Prostate gland (tissue), 2 donors: ENCODE data around the gene PEX14. TPM values are rescaled to one million over a fixed set of nuclear protein-coding genes. Genes with fewer than 3 reads are reported as not detected.

ENCODE experiments used
- DNase-seq: peaks from one replicate; pipeline ENCODE4 v3.0.0-alpha.2; 2019; ENCODE audit warnings: low spot score
- H3K27ac ChIP-seq, 2 donors: fragments of 200-600 bp; sonication (generic); 2 replicates each; pipeline ENCODE4 v1.5.1; 2017 to 2019
- H3K27me3 ChIP-seq: fragments of 200-600 bp; sonication (generic); replicated peaks from 2 replicates; pipeline ENCODE4 v1.5.1; 2019; ENCODE audit not compliant: insufficient read depth
- H3K36me3 ChIP-seq, 2 donors: fragments of 200-600 bp; sonication (generic); 1 replicate in 1 of 2; 2 replicates in 1 of 2; pipeline versions ENCODE4 v1.5.1 to v1.8.1; 2017 to 2019
- H3K4me1 ChIP-seq: fragments of 200-600 bp; sonication (generic); replicated peaks from 2 replicates; pipeline ENCODE4 v1.5.1; 2019
- H3K4me3 ChIP-seq, 2 donors: fragments of 200-600 bp; sonication (generic); 2 replicates each; pipeline ENCODE4 v1.5.1; 2017 to 2019
- H3K9me3 ChIP-seq: fragments of 200-600 bp; sonication (generic); 2 replicates; pipeline ENCODE4 v1.5.1; 2017
- CTCF ChIP-seq, 4 experiments: fragments of 200-600 bp in 2 of 4; fragments of 450-650 bp in 2 of 4; sonication (generic) in 2 of 4; IDR thresholded peaks; 1 replicate in 3 of 4; 2 replicates in 1 of 4; pipeline ENCODE4 v1.5.1; 2016 to 2019; ENCODE audit warnings: antibody characterized with exemption in 4 of 4, mild to moderate bottlenecking in 2 of 4, moderate library complexity in 2 of 4
- POLR2A ChIP-seq: fragments of 450-650 bp; IDR thresholded peaks from one replicate; pipeline ENCODE4 v1.6.1; 2016; ENCODE audit warnings: antibody characterized with exemption, mild to moderate bottlenecking
- POLR2AphosphoS5 ChIP-seq: sonication (generic); formaldehyde crosslinking; IDR thresholded peaks from one replicate; pipeline ENCODE4 v1.6.1; 2017; ENCODE audit warnings: antibody characterized with exemption
- WGBS: methylation state at CpG from one replicate; pipeline ENCODE4 v1.1.5; 2018; 5-methylcytosine and 5-hydroxymethylcytosine counted together
- intact Hi-C: fragments of 100-400 bp; cut with DNase I; formaldehyde crosslinking; loops from one replicate; pipeline ENCODE4 v1.14.2; 2022
- total RNA-seq, 2 donors: library from RNA; depleted of rRNA; stranded (reverse); fragments of >200 nt; gene quantifications; one replicate each; pipeline ENCODE4 v1.1.0, GENCODE V29; 2016

Gene PEX14
- total RNA-seq, 2 donors from 2014 or later = 26.1 to 34.7 TPM

DNA sequence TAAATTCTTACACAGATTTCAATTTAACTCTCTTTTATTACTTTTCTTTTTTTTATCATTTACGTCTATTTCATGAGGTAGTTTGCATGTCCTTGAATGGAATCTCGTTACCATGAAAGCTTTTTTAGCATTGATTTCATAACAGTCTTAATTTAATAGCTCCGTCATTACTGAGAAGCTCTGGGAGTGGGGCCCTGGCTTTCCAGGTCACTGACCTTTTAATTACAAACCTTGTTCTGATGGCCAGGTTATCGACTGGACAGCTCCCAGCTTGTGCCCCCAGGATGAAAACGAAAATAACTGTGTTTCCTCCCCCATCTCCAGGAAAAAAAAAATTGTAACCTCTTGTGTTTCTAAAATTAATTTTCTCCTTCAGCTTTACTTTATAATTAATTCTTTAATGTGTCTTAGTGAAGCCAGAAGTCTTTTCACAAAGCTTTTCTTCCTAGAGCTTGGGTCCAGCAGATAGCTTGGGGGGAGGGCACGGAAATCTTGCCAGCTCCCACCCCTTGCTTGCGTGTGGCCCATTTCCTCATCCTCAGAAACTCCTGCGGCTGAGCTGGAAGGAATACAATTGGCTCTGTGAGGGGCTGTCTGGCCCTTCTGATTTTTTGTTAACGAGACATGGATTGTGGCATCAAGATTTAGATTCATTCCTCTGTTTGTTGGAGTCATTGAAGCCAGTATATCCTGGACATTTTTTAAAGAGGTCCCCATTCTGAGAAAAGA, 65.7 kb downstream of the PEX14 start:
- no peak for DNase-seq
- TF ChIP-seq POLR2AphosphoS5 (no peak), CTCF (IDR thresholded peaks at IDR 0.05) (no peak), POLR2A (no peak)
- H3K9me3 ChIP-seq = no peaks in the 10 kb centered on the region
- no peaks in the 10 kb centered on the region for H3K36me3 ChIP-seq
- no peaks in the 10 kb centered on the region for H3K4me1 ChIP-seq
- intact Hi-C loops = no loop called here
- H3K4me3 ChIP-seq = no peak overlapping the region
- WGBS = 50% methylated on average over 9 of the region's 9 CpGs
- H3K27ac ChIP-seq = peak overlapping the region in 1 of 2 donors; percentile 23
- no peaks in the 10 kb centered on the region for H3K27me3 ChIP-seq

- TF ChIP-seq POLR2AphosphoS5 (no peak), CTCF (IDR thresholded peaks at IDR 0.05) (no peak), POLR2A (no peak)
- Histone ChIP-seq H3K4me1 (no peaks in the 10 kb centered on the region), H3K4me3 (no peak overlapping the region), H3K27ac (no peak overlapping the region), H3K36me3 (no peaks in the 10 kb centered on the region), H3K9me3 (no peaks in the 10 kb centered on the region), H3K27me3 (no peaks in the 10 kb centered on the region)
- intact Hi-C loops = no loop called here
- no peak for DNase-seq
- 84% methylated on average over 17 of the region's 17 CpGs for WGBS
Measured at GRCh38 chr1:10541286-10541685, 66.5 kb downstream of the PEX14 start.

GRCh38 chr1:10544239-10544638, 69.5 kb downstream of the PEX14 start:
- 68% methylated on average over 2 of the region's 2 CpGs for WGBS
- intact Hi-C loops = no loop called here

DNA sequence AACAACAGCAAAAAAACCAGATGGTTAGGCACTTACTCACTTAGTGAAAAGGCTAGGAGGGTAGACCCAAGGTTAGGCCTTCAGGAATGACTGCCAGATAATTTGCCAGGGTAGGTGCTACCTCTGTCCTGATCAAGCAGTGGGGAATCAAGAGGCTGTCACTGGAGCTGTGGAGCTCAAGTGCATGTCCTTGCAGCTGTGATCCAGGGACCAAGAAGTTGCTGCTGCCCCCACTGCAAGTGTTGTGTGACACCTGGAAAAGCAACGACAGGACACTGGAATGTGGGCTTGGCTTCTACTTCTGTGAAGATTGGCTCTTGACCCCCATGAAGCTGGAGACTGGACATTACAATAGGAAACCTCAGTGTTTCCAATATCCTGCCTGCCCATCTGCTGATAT, 72.1 kb downstream of the PEX14 start:
- intact Hi-C loops = no loop called here
- no peak for DNase-seq
- no peaks in the 10 kb centered on the region for H3K27me3 ChIP-seq
- H3K27ac ChIP-seq = no peak overlapping the region
- no peak for TF ChIP-seq POLR2AphosphoS5
- no peak for TF ChIP-seq POLR2A
- TF ChIP-seq CTCF (IDR thresholded peaks at IDR 0.05) = no peak
- no peaks in the 10 kb centered on the region for H3K4me1 ChIP-seq
- no peak overlapping the region for H3K4me3 ChIP-seq
- H3K9me3 ChIP-seq = no peaks in the 10 kb centered on the region
- H3K36me3 ChIP-seq = no peaks in the 10 kb centered on the region
- 13% methylated on average over 1 of the region's 1 CpG for WGBS

More at GRCh38 chr1:10544239-10544638, 69.5 kb downstream of the PEX14 start:
- no peaks in the 10 kb centered on the region for H3K36me3 ChIP-seq
- no peak overlapping the region for H3K27ac ChIP-seq
- TF ChIP-seq POLR2A (no peak), POLR2AphosphoS5 (no peak), CTCF (IDR thresholded peaks at IDR 0.05) (no peak)
- no peak for DNase-seq
- no peak overlapping the region for H3K4me3 ChIP-seq
- H3K27me3 ChIP-seq = no peaks in the 10 kb centered on the region
- H3K9me3 ChIP-seq = no peaks in the 10 kb centered on the region
- no peaks in the 10 kb centered on the region for H3K4me1 ChIP-seq
